Measurements from ENCODE around the gene HELZ2. TPM values are rescaled to one million over a fixed set of nuclear protein-coding genes. Genes with fewer than 3 reads are reported as not detected.

The HELZ2 gene, protein sequence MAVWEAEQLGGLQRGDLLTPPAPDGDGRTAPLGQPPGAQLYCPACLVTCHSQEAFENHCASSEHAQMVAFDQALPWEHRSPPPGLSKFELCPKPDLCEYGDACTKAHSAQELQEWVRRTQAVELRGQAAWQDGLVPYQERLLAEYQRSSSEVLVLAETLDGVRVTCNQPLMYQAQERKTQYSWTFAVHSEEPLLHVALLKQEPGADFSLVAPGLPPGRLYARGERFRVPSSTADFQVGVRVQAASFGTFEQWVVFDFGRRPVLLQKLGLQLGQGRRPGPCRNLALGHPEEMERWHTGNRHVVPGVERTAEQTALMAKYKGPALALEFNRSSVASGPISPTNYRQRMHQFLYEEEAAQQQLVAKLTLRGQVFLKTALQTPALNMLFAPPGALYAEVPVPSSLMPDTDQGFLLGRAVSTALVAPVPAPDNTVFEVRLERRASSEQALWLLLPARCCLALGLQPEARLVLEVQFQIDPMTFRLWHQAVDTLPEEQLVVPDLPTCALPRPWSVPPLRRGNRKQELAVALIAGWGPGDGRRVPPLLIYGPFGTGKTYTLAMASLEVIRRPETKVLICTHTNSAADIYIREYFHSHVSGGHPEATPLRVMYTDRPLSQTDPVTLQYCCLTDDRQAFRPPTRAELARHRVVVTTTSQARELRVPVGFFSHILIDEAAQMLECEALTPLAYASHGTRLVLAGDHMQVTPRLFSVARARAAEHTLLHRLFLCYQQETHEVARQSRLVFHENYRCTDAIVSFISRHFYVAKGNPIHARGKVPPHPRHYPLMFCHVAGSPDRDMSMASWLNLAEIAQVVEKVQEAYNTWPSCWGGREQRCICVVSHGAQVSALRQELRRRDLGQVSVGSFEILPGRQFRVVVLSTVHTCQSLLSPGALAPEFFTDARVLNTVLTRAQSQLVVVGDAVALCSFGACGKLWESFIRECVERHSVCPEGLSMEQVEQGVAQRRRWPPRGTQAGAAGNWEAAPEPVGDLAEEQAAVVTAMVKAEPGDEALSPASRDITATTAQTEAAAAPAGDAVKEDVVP (N-terminal part only)
- 15.8 to 24.2 TPM (median 22.2 TPM) in 5 replicates for total RNA-seq (2022; extraction: Qiagen RNA extraction)

GRCh38 chr20:63574156-63574828 lies at the start of gene HELZ2:
HELZ2 (minus strand) TSS chr20:63574239; CDS start chr20:63572385, 1,854 bp downstream.

GRCh38 chr20:63553933-63554290 lies 20.1 kb downstream of the HELZ2 start, which contains the start of gene FNDC11:
FNDC11 (plus strand) TSS chr20:63554159; CDS start chr20:63555664, 1,505 bp downstream.

DNA sequence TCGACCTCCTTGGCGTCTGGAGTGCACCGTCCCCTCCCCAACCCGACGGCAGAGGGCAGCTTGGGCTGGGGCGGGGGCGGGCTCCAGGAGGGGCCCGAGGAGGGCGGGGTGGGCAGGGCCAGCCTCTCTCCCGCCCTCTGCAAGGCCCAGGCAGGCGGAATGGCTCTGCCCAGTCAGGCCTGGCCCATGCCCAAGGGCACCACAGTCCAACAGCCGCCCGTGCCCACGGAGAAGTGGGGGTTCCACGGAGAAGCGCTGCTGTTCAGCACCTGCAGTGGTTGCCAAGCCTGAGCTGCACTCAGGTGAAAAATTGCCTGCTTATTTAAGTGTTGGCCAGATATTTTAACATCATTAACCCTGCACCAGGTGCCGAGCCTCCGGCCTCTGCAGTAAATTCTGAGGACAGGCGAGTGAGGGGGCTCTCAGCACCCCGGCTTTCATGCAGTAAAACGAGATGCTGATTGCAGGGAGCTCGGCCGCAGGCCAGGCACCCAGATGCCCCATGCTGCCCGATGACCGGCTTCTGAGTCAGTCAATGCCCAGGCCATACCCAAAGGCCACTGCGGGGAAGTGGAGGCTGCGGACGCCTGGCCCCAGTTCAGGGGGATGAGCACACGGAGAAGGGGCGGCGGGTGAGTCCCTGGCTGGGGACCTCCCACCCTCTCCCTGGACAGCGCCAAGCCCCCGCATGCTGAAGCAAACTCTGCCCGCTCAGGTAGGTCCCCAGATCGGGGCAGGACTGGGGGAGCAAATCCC lies 26.1 kb downstream of the HELZ2 start, which contains the start of gene SRMS:
Gene SRMS, minus strand, starts transcription at position 25 of the 756 bp plus-strand sequence. CDS start 286 bp downstream, outside the sequence.

GRCh38 chr20:63536997-63537524 lies 37.0 kb downstream of the HELZ2 start, which contains the start of gene PTK6:
PTK6 (minus strand) TSS chr20:63537376; CDS start chr20:63537314, 62 bp downstream.

Other genes with a start within 250 kb of the HELZ2 start
- 0.15 to 0.38 TPM (median 0.34 TPM) in 5 replicates for gene CHRNA4, start 212.9 kb downstream of the HELZ2 start, total RNA-seq (2022; extraction: Qiagen RNA extraction)
- 0.21 to 0.72 TPM (median 0.57 TPM) in 5 replicates for gene KCNQ2, start 101.6 kb downstream of the HELZ2 start, total RNA-seq (2022; extraction: Qiagen RNA extraction)
- gene EEF1A2, start 75.2 kb downstream of the HELZ2 start, total RNA-seq (2022; extraction: Qiagen RNA extraction), result 132 to 182 TPM (median 150 TPM) in 5 replicates
- gene PPDPF, start 53.5 kb downstream of the HELZ2 start, total RNA-seq (2022; extraction: Qiagen RNA extraction), result 265 to 337 TPM (median 318 TPM) in 5 replicates
- gene PTK6, start 36.9 kb downstream of the HELZ2 start, total RNA-seq (2022; extraction: Qiagen RNA extraction), result 2.4 to 3.6 TPM (median 3.1 TPM) in 5 replicates
- gene SRMS, start 26.5 kb downstream of the HELZ2 start, total RNA-seq (2022; extraction: Qiagen RNA extraction), result 0.10 to 0.16 TPM in 2 of 5 replicates, not detected in the others
- 0.18 to 0.46 TPM (median 0.25 TPM) in 5 replicates for gene FNDC11, start 20.1 kb downstream of the HELZ2 start, total RNA-seq (2022; extraction: Qiagen RNA extraction)
- 7.9 to 10.7 TPM (median 9.8 TPM) in 5 replicates for gene GMEB2, start 52.9 kb upstream of the HELZ2 start, total RNA-seq (2022; extraction: Qiagen RNA extraction)
- gene STMN3, start 79.2 kb upstream of the HELZ2 start, total RNA-seq (2022; extraction: Qiagen RNA extraction), result 7.7 to 11.7 TPM (median 9.6 TPM) in 5 replicates
- gene RTEL1, start 84.1 kb upstream of the HELZ2 start, total RNA-seq (2022; extraction: Qiagen RNA extraction), result 3.4 to 10.0 TPM (median 7.0 TPM) in 5 replicates
- gene TNFRSF6B, start 122.4 kb upstream of the HELZ2 start, total RNA-seq (2022; extraction: Qiagen RNA extraction), result 0.35 to 1.5 TPM (median 0.93 TPM) in 5 replicates
- 30.6 to 40.0 TPM (median 36.2 TPM) in 5 replicates for gene ARFRP1, start 133.7 kb upstream of the HELZ2 start, total RNA-seq (2022; extraction: Qiagen RNA extraction)
- 22.0 to 30.9 TPM (median 26.9 TPM) in 5 replicates for gene ZGPAT, start 133.8 kb upstream of the HELZ2 start, total RNA-seq (2022; extraction: Qiagen RNA extraction)
- 5.6 to 12.4 TPM (median 9.3 TPM) in 5 replicates for gene LIME1, start 162.4 kb upstream of the HELZ2 start, total RNA-seq (2022; extraction: Qiagen RNA extraction)
- gene SLC2A4RG, start 165.5 kb upstream of the HELZ2 start, total RNA-seq (2022; extraction: Qiagen RNA extraction), result 55.9 to 105 TPM (median 96.0 TPM) in 5 replicates